ENCODE data around the gene CNOT9.

DNA sequence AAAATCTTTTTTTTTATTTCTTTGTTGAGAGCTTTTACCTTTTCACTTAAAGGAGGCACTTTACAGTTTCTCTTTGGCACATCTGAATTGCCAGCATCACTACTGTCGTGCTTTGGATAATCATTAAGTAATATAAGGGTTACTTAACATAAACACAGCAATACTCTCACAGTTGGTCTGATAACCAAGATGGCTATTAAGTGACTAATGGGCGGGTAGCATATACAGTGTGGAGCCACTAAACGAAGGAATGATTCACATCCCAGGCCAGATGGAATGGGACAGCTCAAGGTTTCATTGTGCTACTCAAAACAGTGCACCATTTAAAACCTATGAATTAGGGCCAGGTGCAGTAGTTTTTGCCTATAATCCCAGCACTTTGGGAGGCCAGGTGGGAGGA is 28.6 kb upstream of the CNOT9 start:
- TF ChIP-seq CTCF (IDR thresholded peaks at IDR 0.05) = no peak
- TF ChIP-seq ZFX (IDR thresholded peaks at IDR 0.05; ENCODE audit: borderline replicate concordance) = no peak

Data from 22Rv1 (cell line).